ENCODE measurements around the gene TRAK2. TPM values are rescaled to one million over a fixed set of nuclear protein-coding genes. Genes with fewer than 3 reads are reported as not detected.

Gene TRAK2
- total and polyA plus RNA-seq, 2 of the 8 experiments (the other 6 are each of a cell fraction or from before 2014, with no cell fraction given): 4.5 to 15.7 TPM

- Histone ChIP-seq H3K36me3 (ENCODE audit: control insufficient read depth in 2 of 4, insufficient read depth in 4 of 4, low read length in 3 of 4) (no peaks in the 10 kb centered on the region), H3K4ac (replicated peaks; ENCODE audit: insufficient read length, low read depth, low read length) (no peak overlapping the region), H3K79me2 (ENCODE audit: control insufficient read depth in 1 of 2, insufficient read depth in 2 of 2, low read length in 2 of 2) (no peaks in the 10 kb centered on the region), H4K20me1 (replicated peaks in 1 of 2; ENCODE audit: control insufficient read depth in 1 of 2, insufficient read depth in 2 of 2, low read length in 2 of 2) (no peaks in the 10 kb centered on the region), H3K4me3 (ENCODE audit: extremely low read depth in 1 of 4, insufficient read depth in 2 of 4, low read depth in 3 of 4, low read length in 4 of 4) (no peak overlapping the region), H3K79me1 (ENCODE audit: low read depth, low read length) (no peaks in the 10 kb centered on the region), H2BK20ac (ENCODE audit: low read length) (no peak overlapping the region), H3K18ac (ENCODE audit: extremely low read depth, low read length) (no peak overlapping the region), H3K4me2 (ENCODE audit: insufficient read depth in 1 of 2, low read depth in 2 of 2, low read length in 2 of 2) (no peak overlapping the region), H2BK120ac (replicated peaks; ENCODE audit: low read depth, low read length) (no peak overlapping the region), H4K91ac (replicated peaks; ENCODE audit: insufficient read length, low read length) (no peak overlapping the region), H4K5ac (ENCODE audit: insufficient read length, low read depth, low read length) (no peak overlapping the region), H3K27ac (ENCODE audit: low read depth, low read length) (no peak overlapping the region), H2AFZ (ENCODE audit: low read length) (no peak overlapping the region), H2BK15ac (ENCODE audit: low read length) (no peak overlapping the region), H2AK5ac (ENCODE audit: low read depth, low read length) (no peak overlapping the region), H4K8ac (ENCODE audit: extremely low read depth, insufficient read depth, low read length) (no peak overlapping the region), H3K27me3 (replicated peaks in 1 of 4; ENCODE audit: control insufficient read depth in 3 of 4, extremely low read depth in 1 of 4, insufficient read depth in 3 of 4, low read length in 3 of 4) (no peaks in the 10 kb centered on the region), H3K4me1 (replicated peaks in 1 of 4; ENCODE audit: control insufficient read depth in 3 of 4, insufficient read depth in 4 of 4, low read length in 3 of 4) (no peaks in the 10 kb centered on the region), H2BK5ac (ENCODE audit: low read depth, low read length) (no peak overlapping the region), H3K23me2 (ENCODE audit: low read depth, low read length) (no peaks in the 10 kb centered on the region), H3K9ac (replicated peaks in 1 of 4; ENCODE audit: extremely low read depth in 1 of 4, low read depth in 3 of 4, low read length in 3 of 4) (no peak overlapping the region), H3K56ac (replicated peaks; ENCODE audit: insufficient read length, low read depth, low read length) (no peak overlapping the region), H3K23ac (ENCODE audit: insufficient read length) (no peak overlapping the region), H3K9me3 (ENCODE audit: insufficient read depth in 2 of 2, low read depth in 1 of 2, low read length in 1 of 2) (no peaks in the 10 kb centered on the region), H3K14ac (ENCODE audit: insufficient read length) (no peak overlapping the region), H2BK12ac (ENCODE audit: low read depth, low read length) (no peak overlapping the region)
- DNase-seq (ENCODE audit: low read depth in 1 of 2, low spot score in 2 of 2) (no peak), FAIRE-seq (no peak)
- WGBS, 2 experiments (ENCODE audit: extremely low coverage in 1 of 2, insufficient coverage in 1 of 2, insufficient read length in 1 of 2, insufficient replicate concordance in 2 of 2, low coverage in 1 of 2, low lambda C conversion rate in 2 of 2, missing lambda C conversion rate in 1 of 2): 100% methylated on average over 1 of the region's 1 CpG; no CpG with 5 or more reads in 1 of the 2 experiments
- CTCF ChIA-PET (ENCODE audit: partially characterized antibody): interaction anchor here (1.3 to 3.1 kb wide), 2 partner anchors 10 to 11 kb away, joined by 5 to 29 read pairs; no protein-coding TSS in a partner anchor
- POLR2A ChIA-PET (ENCODE audit: partially characterized antibody): no interaction called here
- TF ChIP-seq TBP (IDR thresholded peaks at IDR 0.05; ENCODE audit: low read depth, low read length): no peak
- no peak for TF ChIP-seq TCF12 (IDR thresholded peaks at IDR 0.05; ENCODE audit: low read depth, low read length)
- TF ChIP-seq SAP30 (IDR thresholded peaks at IDR 0.05; ENCODE audit: insufficient read depth, insufficient replicate concordance, low read length): no peak
Measured at GRCh38 chr2:201353116-201353515, 98.1 kb downstream of the TRAK2 start.

Data from H1 (cell line).